Nephron (organoid): ENCODE measurements around the gene ZNF445.
"Not testable (repeated sequence)": the region's sequence is repeated elsewhere in the genome, so short reads cannot be mapped to it uniquely, and the experiment has no call there.

Experiments used
- H3K27ac Mint-ChIP-seq, 3 experiments: 2 replicates each; pipeline ENCODE4 v1.8.0; 2020; ENCODE audit warnings: mixed read lengths in 3 of 3, mild to moderate bottlenecking in 2 of 3, moderate library complexity in 1 of 3
- H3K27me3 Mint-ChIP-seq: 2 replicates; pipeline ENCODE4 v1.8.0; 2021; ENCODE audit warnings: low read depth, mild to moderate bottlenecking, moderate library complexity, mixed read lengths
- H3K36me3 Mint-ChIP-seq: 2 replicates; pipeline ENCODE4 v1.8.0; 2020; ENCODE audit warnings: low read depth, mixed read lengths
- H3K4me1 Mint-ChIP-seq: 2 replicates; pipeline ENCODE4 v1.8.0; 2020; ENCODE audit warnings: mixed read lengths
- H3K4me3 Mint-ChIP-seq, 3 experiments: 2 replicates each; pipeline ENCODE4 v1.8.0; 2020; ENCODE audit warnings: mild to moderate bottlenecking in 3 of 3, mixed read lengths in 3 of 3, moderate library complexity in 2 of 3
- H3K9me3 Mint-ChIP-seq: 2 replicates; pipeline ENCODE4 v1.8.0; 2020; ENCODE audit warnings: mixed read lengths
- TF ChIP-seq, protein P1 (sequence below), 3 experiments: fragments of 200-600 bp; sonication (generic); IDR thresholded peaks; one replicate each; pipeline ENCODE4 v1.5.0; 2021; ENCODE audit warnings: antibody characterized with exemption in 3 of 3; ENCODE audit not compliant: unreplicated experiment in 3 of 3

Gene ZNF445

DNA sequence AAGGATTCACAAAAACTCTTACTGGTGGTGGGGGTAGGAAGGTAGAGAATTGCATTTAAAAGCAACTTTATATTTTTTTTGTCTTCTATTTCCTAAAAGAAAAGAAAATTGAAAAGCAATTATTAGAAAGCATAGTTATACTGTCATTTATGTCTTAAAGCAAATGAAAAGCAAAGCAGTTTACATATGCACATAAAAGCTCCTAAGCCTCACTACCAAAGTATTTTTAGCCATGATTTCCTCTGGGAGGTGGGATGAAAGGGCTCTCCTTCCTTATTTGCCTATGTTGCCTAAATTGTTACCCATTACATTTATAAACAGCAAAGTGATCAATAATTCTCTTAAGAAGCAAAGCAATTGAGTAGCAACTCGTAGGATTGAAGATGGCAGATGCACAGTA is 7.0 kb downstream of the ZNF445 start:
- H3K4me1 Mint-ChIP-seq: peaks cover 46% of the 10 kb centered on the region
- H3K9me3 Mint-ChIP-seq: no peaks in the 10 kb centered on the region
- TF ChIP-seq, protein P1, sequence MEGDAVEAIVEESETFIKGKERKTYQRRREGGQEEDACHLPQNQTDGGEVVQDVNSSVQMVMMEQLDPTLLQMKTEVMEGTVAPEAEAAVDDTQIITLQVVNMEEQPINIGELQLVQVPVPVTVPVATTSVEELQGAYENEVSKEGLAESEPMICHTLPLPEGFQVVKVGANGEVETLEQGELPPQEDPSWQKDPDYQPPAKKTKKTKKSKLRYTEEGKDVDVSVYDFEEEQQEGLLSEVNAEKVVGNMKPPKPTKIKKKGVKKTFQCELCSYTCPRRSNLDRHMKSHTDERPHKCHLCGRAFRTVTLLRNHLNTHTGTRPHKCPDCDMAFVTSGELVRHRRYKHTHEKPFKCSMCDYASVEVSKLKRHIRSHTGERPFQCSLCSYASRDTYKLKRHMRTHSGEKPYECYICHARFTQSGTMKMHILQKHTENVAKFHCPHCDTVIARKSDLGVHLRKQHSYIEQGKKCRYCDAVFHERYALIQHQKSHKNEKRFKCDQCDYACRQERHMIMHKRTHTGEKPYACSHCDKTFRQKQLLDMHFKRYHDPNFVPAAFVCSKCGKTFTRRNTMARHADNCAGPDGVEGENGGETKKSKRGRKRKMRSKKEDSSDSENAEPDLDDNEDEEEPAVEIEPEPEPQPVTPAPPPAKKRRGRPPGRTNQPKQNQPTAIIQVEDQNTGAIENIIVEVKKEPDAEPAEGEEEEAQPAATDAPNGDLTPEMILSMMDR (IDR thresholded peaks at IDR 0.05; ENCODE audit: unreplicated experiment in 3 of 3): no peak
- no peaks in the 10 kb centered on the region for H3K27me3 Mint-ChIP-seq
- H3K27ac Mint-ChIP-seq: peak overlapping the region in 1 of 3 experiments; percentile 44
- H3K36me3 Mint-ChIP-seq: peaks cover 26% of the 10 kb centered on the region
- H3K4me3 Mint-ChIP-seq: no peak overlapping the region

DNA sequence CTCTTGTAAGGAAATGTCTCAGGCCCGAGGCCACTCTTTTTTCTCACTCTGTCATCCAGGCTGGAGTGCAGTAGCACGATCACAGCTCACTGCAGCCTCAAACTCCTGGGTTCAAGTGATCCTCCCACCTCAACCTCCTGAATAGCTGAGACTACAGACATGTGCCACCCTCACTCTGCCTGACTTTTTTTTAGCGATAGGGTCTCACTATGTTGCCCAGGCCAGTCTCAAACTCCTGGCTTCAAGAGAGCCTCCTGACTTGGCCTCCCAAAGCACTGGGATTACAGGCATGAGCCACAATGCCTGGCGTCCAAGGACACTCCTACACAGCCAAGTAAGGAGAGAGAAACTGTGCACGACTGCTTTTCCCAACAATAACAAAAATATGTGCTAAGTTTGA is 7.6 kb downstream of the ZNF445 start:
- H3K4me3 Mint-ChIP-seq: no peak overlapping the region
- H3K36me3 Mint-ChIP-seq: peaks cover 31% of the 10 kb centered on the region
- no peaks in the 10 kb centered on the region for H3K27me3 Mint-ChIP-seq
- TF ChIP-seq, protein P1 (IDR thresholded peaks at IDR 0.05; ENCODE audit: unreplicated experiment in 3 of 3): no peak
- H3K9me3 Mint-ChIP-seq: no peaks in the 10 kb centered on the region
- peak overlapping the region in 1 of 3 experiments; percentile 33 for H3K27ac Mint-ChIP-seq
- H3K4me1 Mint-ChIP-seq: peaks cover 46% of the 10 kb centered on the region

DNA sequence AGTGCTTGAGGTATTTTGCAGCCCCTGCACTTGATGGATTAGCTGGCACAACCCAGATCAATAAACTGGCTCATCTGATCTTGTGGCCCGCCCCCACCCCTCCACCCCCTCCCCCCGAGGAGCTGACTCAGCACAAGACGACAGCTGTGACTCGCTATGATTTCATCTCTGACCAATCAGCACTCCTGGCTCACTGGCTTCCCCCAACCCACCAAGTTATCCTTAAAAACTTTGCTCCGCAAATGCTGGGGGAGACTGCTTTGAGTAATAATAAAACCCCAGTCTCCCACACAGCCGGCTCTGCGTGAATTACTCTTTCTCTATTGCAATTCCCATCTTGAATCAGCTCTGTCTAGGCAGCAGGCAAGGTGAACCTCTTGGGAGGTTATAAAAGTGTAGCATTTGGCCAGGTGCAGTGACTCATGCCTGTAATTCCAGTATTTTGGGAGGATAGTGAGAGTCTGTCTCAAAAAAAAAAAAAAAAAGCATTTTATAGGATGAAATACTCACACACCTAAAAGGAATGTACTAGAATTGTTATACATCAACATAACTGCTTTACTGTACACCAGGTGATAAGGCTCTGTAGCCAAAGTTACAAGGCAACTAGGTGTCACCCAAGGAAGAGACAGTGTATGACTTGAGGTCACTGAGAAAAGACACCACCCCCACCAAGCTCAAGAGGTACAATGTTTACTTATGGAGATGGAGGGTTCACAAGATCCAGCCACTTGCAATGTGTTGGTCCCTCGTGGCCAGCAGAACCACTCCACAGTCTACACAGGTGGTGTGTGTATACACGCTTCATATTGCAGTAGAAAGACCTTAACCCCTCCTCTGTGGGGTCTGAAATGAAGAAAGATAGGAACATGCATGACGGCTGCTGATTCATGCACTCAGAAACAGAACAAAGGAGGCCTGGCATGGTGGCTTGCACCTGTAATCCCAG is 8.6 kb downstream of the ZNF445 start:
- Mint-ChIP-seq H3K36me3 (peaks cover 36% of the 10 kb centered on the region), H3K9me3 (no peaks in the 10 kb centered on the region), H3K4me3 (no peak overlapping the region), H3K4me1 (peaks cover 44% of the 10 kb centered on the region), H3K27ac (peak overlapping the region; percentile 18 to 89 (median 89)), H3K27me3 (no peaks in the 10 kb centered on the region)
- TF ChIP-seq, protein P1 (IDR thresholded peaks at IDR 0.05; ENCODE audit: unreplicated experiment in 3 of 3): no peak

DNA sequence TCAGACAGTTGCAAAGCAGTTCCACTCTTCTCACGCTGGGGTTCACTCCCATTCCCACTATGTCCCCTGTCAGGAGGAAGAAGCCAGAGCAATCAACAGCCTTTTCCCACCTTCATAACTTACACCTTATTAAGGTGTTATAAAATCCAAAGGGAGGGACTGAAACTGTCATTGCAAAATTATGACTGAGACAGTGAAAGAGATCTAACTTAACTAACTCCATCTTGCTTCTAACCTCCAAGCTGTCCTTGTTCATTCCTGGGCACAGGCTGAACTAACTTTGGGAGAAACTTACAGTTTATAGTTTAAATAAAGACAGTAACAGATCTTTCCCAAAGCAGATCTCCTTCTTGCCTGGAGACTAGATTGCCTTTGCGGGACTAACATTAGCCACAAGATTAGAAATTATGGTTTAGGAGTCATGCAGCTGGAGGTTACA is 9.4 kb downstream of the ZNF445 start:
- not testable (repeated sequence) for H3K4me3 Mint-ChIP-seq, H3K27me3 Mint-ChIP-seq, H3K9me3 Mint-ChIP-seq
- H3K4me1 Mint-ChIP-seq: peaks cover 39% of the 10 kb centered on the region
- peaks cover 42% of the 10 kb centered on the region for H3K36me3 Mint-ChIP-seq
- peak overlapping the region in 2 of 3 experiments; percentile 11 to 89 for H3K27ac Mint-ChIP-seq

DNA sequence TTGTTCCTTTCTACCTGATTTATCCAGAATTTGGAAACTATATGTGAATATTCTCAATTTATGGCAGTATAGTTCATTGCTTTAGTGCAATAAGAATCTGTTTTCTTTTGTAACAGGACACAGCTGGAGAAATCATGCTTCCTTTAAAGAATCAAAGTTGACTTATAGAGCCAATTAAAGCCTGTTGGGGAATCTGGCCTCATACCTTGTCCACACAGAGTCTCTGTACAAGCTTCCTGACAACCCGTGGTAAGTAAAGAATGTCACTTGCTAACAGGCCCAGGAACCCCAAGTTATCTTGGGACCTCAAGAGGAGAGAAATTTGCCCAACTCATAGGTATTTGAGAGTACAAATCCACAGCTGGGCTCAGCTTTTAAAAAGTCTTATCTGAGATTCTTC is 10.2 kb downstream of the ZNF445 start:
- H3K36me3 Mint-ChIP-seq: peaks cover 51% of the 10 kb centered on the region
- peaks cover 32% of the 10 kb centered on the region for H3K4me1 Mint-ChIP-seq
- TF ChIP-seq, protein P1 (IDR thresholded peaks at IDR 0.05; ENCODE audit: unreplicated experiment in 3 of 3): no peak
- H3K27ac Mint-ChIP-seq: peak overlapping the region; percentile 61 to 89 (median 82)
- H3K4me3 Mint-ChIP-seq: no peak overlapping the region
- no peaks in the 10 kb centered on the region for H3K9me3 Mint-ChIP-seq
- H3K27me3 Mint-ChIP-seq: no peaks in the 10 kb centered on the region

DNA sequence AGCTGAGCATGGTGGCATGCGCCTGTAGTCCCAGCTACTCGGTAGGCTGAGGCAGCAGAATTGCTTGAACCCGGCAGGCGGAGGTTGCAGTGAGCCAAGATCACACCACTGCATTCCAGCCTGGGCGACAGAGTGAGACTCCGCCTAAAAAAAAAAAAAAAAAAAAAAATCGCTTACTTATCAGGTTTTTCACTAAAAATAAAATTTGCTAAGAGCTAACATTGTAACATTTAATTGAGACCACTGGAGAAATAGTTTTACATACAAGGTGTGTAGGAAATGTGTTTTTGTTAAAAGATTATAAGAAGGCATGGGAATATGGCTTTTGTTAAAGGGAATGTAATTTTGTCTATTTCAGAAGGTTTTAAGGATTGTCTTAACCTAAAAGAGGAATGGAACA is 12.6 kb downstream of the ZNF445 start:
- H3K4me1 Mint-ChIP-seq: peaks cover 12% of the 10 kb centered on the region
- not testable (repeated sequence) for H3K27me3 Mint-ChIP-seq, H3K4me3 Mint-ChIP-seq
- peaks cover 18% of the 10 kb centered on the region for H3K9me3 Mint-ChIP-seq
- peak overlapping the region in 1 of 3 experiments; percentile 31 for H3K27ac Mint-ChIP-seq
- H3K36me3 Mint-ChIP-seq: peaks cover 59% of the 10 kb centered on the region

DNA sequence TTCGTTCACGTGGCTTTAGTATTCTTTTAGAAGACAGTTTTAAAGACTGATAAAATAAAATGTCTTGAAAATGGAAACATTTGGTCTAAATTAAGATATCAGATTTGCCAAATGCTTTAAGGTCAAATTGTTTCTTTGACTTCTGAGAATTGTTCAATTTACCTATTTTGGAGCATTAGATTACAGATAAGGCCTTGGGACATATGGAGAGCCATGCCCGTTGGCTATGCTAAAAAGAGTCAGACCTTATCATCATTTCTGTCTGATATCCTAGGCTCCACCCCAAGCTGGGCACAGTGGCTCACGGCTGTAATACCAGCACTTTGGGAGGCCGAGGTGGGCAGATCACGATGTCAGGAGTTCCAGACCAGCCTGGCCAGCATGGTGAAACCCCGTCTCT is 13.0 kb downstream of the ZNF445 start:
- Mint-ChIP-seq H3K4me3 (no peak overlapping the region), H3K4me1 (peaks cover 12% of the 10 kb centered on the region), H3K27me3 (no peaks in the 10 kb centered on the region), H3K36me3 (peaks cover 61% of the 10 kb centered on the region), H3K9me3 (peaks cover 19% of the 10 kb centered on the region), H3K27ac (no peak overlapping the region)
- TF ChIP-seq, protein P1 (IDR thresholded peaks at IDR 0.05; ENCODE audit: unreplicated experiment in 3 of 3): no peak

DNA sequence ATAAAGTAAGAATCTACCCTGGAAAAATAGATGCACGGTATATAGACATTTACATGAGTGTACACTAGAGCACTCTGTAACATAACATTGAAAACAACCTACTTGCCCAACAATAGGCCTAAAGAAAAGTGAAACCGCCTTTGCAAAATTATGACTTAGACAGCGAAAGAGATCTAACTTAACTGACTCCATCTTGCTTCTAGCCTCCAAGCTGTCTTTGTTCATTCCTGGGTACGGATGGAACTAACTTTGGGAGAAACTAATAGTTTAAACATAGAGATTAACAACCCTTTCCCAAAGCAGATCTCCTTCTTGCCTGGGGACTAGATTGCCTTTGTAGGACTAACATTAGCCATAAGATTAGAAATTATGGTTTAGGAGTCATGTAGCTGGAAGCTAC is 17.4 kb downstream of the ZNF445 start:
- peaks cover 91% of the 10 kb centered on the region for H3K36me3 Mint-ChIP-seq
- H3K4me3 Mint-ChIP-seq, H3K27ac Mint-ChIP-seq, H3K4me1 Mint-ChIP-seq, H3K27me3 Mint-ChIP-seq: not testable (repeated sequence)
- peaks cover 24% of the 10 kb centered on the region for H3K9me3 Mint-ChIP-seq
